ENCODE data around the gene ACBD3.

ACBD3 gene

DNA sequence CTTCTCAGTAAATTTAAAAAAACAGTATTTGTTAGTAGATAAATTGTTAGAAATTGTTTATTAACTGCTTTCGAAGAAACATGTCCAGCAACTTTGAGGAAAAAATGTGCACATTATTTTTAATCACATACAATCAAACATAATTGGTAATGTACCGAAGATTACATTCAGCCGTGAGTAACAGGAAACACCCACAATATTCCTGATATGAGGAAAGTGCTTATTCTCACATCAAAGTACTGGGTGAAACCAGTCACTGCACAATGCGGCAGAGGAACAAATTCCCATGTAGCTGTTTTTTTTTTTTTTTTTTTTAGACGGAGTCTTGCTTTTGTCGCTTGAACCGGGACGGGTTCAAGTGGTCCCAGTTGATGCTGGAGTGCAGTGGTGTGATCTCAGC lies 9.7 kb downstream of the ACBD3 start:
- Histone ChIP-seq H3K9me2 (replicated peaks; ENCODE audit: insufficient read depth, low read length) (no peaks in the 10 kb centered on the region), H3F3A (ENCODE audit: insufficient read depth, low read length) (no peaks in the 10 kb centered on the region), H3K9ac (ENCODE audit: low read length) (no peak overlapping the region), H3K79me2 (ENCODE audit: low read length) (peaks cover 99% of the 10 kb centered on the region), H3K4me2 (ENCODE audit: low read depth, low read length) (no peak overlapping the region), H2AFZ (ENCODE audit: low read length) (no peak overlapping the region), H4K20me1 (ENCODE audit: insufficient read depth, low read length) (peaks cover 5% of the 10 kb centered on the region; the same call in 1 of the 2 replicates), H3K4me1 (ENCODE audit: low read length) (no peaks in the 10 kb centered on the region), H3K4me3 (ENCODE audit: low read length) (no peak overlapping the region), H3K9me3 (replicated peaks; ENCODE audit: insufficient read depth, low read length) (no peaks in the 10 kb centered on the region), H3K27me3 (replicated peaks; ENCODE audit: insufficient read depth, low read length) (no peaks in the 10 kb centered on the region), H3K36me3 (replicated peaks; ENCODE audit: insufficient read depth, low read length) (peaks cover 2% of the 10 kb centered on the region; the same call in 1 of the 2 replicates), H3K27ac (ENCODE audit: low read length) (no peak overlapping the region)
- TF ChIP-seq EZH2 (optimal IDR thresholded peaks at IDR 0.05; ENCODE audit: low read depth, low read length), result no peak
- TF ChIP-seq EZH2phosphoT487 (IDR thresholded peaks at IDR 0.05; ENCODE audit: low read length), result no peak
- TF ChIP-seq, protein P1, sequence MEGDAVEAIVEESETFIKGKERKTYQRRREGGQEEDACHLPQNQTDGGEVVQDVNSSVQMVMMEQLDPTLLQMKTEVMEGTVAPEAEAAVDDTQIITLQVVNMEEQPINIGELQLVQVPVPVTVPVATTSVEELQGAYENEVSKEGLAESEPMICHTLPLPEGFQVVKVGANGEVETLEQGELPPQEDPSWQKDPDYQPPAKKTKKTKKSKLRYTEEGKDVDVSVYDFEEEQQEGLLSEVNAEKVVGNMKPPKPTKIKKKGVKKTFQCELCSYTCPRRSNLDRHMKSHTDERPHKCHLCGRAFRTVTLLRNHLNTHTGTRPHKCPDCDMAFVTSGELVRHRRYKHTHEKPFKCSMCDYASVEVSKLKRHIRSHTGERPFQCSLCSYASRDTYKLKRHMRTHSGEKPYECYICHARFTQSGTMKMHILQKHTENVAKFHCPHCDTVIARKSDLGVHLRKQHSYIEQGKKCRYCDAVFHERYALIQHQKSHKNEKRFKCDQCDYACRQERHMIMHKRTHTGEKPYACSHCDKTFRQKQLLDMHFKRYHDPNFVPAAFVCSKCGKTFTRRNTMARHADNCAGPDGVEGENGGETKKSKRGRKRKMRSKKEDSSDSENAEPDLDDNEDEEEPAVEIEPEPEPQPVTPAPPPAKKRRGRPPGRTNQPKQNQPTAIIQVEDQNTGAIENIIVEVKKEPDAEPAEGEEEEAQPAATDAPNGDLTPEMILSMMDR (IDR thresholded peaks at IDR 0.05; ENCODE audit: low read length), result no peak
- DNase-seq, result no peak

DNA sequence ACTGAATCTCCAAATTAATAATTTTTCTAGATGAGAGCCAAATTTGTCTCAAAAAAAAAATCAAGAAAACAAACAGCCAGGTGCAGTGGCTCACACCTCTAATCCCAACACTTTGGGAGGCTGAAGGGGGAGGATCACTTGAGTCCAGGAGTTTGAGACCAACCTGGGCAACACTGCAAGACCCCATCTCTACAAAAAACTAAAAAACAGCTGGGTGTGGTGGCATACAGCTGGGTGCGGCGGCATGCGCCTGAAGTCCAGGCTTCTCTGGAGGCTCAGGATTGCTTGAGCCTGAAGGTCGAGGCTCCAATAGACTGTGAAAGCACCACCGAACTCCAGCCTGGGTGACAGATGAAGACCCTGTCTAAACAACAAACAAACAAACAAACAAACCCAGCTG lies 14.0 kb downstream of the ACBD3 start:
- Histone ChIP-seq H3K9ac (ENCODE audit: low read length) (no peak overlapping the region), H3K4me3 (ENCODE audit: low read length) (no peak overlapping the region), H3K4me2 (ENCODE audit: low read depth, low read length) (no peak overlapping the region), H3F3A (ENCODE audit: insufficient read depth, low read length) (no peaks in the 10 kb centered on the region), H2AFZ (ENCODE audit: low read length) (no peak overlapping the region), H4K20me1 (ENCODE audit: insufficient read depth, low read length) (no peaks in the 10 kb centered on the region), H3K27me3 (replicated peaks; ENCODE audit: insufficient read depth, low read length) (no peaks in the 10 kb centered on the region), H3K9me3 (replicated peaks; ENCODE audit: insufficient read depth, low read length) (no peaks in the 10 kb centered on the region), H3K4me1 (ENCODE audit: low read length) (no peaks in the 10 kb centered on the region), H3K79me2 (ENCODE audit: low read length) (peaks cover 95% of the 10 kb centered on the region), H3K36me3 (replicated peaks; ENCODE audit: insufficient read depth, low read length) (no peaks in the 10 kb centered on the region), H3K27ac (ENCODE audit: low read length) (no peak overlapping the region), H3K9me2 (replicated peaks; ENCODE audit: insufficient read depth, low read length) (no peaks in the 10 kb centered on the region)
- DNase-seq, result no peak
- no peak for TF ChIP-seq EZH2 (optimal IDR thresholded peaks at IDR 0.05; ENCODE audit: low read depth, low read length)
- TF ChIP-seq, protein P1 (IDR thresholded peaks at IDR 0.05; ENCODE audit: low read length), result no peak
- TF ChIP-seq EZH2phosphoT487 (IDR thresholded peaks at IDR 0.05; ENCODE audit: low read length), result no peak

DNA sequence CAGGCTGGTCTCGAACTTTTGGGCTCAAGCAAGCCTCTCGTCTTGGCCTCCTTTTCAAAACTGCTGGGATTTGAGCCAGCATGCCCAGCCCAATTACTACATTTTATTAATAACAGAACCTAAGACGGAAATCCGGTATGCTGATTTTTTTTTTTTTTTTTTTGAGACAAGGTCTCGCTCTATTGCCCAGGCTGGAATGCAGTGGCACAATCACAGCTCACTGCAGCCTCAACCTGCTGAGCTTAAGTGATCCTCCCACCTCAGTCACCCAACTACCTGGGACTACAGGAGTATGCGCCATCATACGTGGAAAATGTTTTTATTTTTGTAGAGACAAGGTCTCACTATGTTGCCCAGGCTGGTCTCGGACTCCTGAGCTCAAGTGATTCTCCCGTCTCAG lies 20.2 kb downstream of the ACBD3 start:
- DNase-seq, result no peak
- Histone ChIP-seq H3K9me3 (replicated peaks; ENCODE audit: insufficient read depth, low read length) (no peaks in the 10 kb centered on the region), H3K79me2 (ENCODE audit: low read length) (peaks cover 85% of the 10 kb centered on the region), H3K27ac (ENCODE audit: low read length) (no peak overlapping the region), H3K27me3 (replicated peaks; ENCODE audit: insufficient read depth, low read length) (no peaks in the 10 kb centered on the region), H4K20me1 (ENCODE audit: insufficient read depth, low read length) (no peaks in the 10 kb centered on the region), H3K4me1 (ENCODE audit: low read length) (peaks cover 7% of the 10 kb centered on the region; the same call in 1 of the 2 replicates), H3K4me3 (ENCODE audit: low read length) (no peak overlapping the region), H3K4me2 (ENCODE audit: low read depth, low read length) (no peak overlapping the region), H3F3A (ENCODE audit: insufficient read depth, low read length) (peaks cover 7% of the 10 kb centered on the region), H3K9me2 (replicated peaks; ENCODE audit: insufficient read depth, low read length) (no peaks in the 10 kb centered on the region), H3K9ac (ENCODE audit: low read length) (no peak overlapping the region), H3K36me3 (replicated peaks; ENCODE audit: insufficient read depth, low read length) (peaks cover 13% of the 10 kb centered on the region; the same call in 1 of the 2 replicates), H2AFZ (ENCODE audit: low read length) (no peak overlapping the region)
- TF ChIP-seq EZH2 (optimal IDR thresholded peaks at IDR 0.05; ENCODE audit: low read depth, low read length) (no peak), EZH2phosphoT487 (IDR thresholded peaks at IDR 0.05; ENCODE audit: low read length) (no peak)
- TF ChIP-seq, protein P1 (IDR thresholded peaks at IDR 0.05; ENCODE audit: low read length), result no peak
